ENCODE data around the gene GYS1. TPM values are rescaled to one million over a fixed set of nuclear protein-coding genes. Genes with fewer than 3 reads are reported as not detected.

The GYS1 gene
- polyA plus RNA-seq, 1 donor from 2014 or later: 12.9 TPM

- TF ChIP-seq MXI1 (conservative IDR thresholded peaks at IDR 0.05; ENCODE audit: poor library complexity, severe bottlenecking) (no peak), REST (IDR thresholded peaks at IDR 0.05; ENCODE audit: borderline replicate concordance) (no peak), EZH2 (IDR thresholded peaks at IDR 0.05; ENCODE audit: borderline replicate concordance, insufficient read depth, low read length, poor library complexity, severe bottlenecking) (no peak), POLR2AphosphoS5 (IDR thresholded peaks at IDR 0.05) (no peak), RAD21 (conservative IDR thresholded peaks at IDR 0.05) (no peak), CTCF (IDR thresholded peaks at IDR 0.05; ENCODE audit: poor library complexity, severe bottlenecking) (no peak), SMC3 (conservative IDR thresholded peaks at IDR 0.05; ENCODE audit: poor library complexity) (no peak)
- Histone ChIP-seq H2AFZ (ENCODE audit: low read depth, low read length) (no peak overlapping the region), H3K27ac (ENCODE audit: low read length) (no peak overlapping the region), H3K36me3 (ENCODE audit: insufficient read depth, low read length) (no peaks in the 10 kb centered on the region), H3K9ac (ENCODE audit: low read length) (no peak overlapping the region), H3F3A (ENCODE audit: insufficient read depth, low read length, poor library complexity, severe bottlenecking) (no peaks in the 10 kb centered on the region), H3K9me3 (ENCODE audit: low read length) (no peaks in the 10 kb centered on the region), H3K9me2 (ENCODE audit: insufficient read depth, low read length) (no peaks in the 10 kb centered on the region), H3K4me3 (ENCODE audit: low read length) (no peak overlapping the region), H3K79me2 (replicated peaks; ENCODE audit: insufficient read depth, low read length) (no peaks in the 10 kb centered on the region), H3K27me3 (ENCODE audit: insufficient read depth, low read depth, low read length) (no peaks in the 10 kb centered on the region), H3K4me2 (ENCODE audit: low read length) (no peak overlapping the region), H4K20me1 (ENCODE audit: insufficient read depth) (no peaks in the 10 kb centered on the region)
These were observed 17.3 kb upstream of the GYS1 start for GRCh38 chr19:49010453-49010852.

GRCh38 chr19:49009828-49010227 lies 16.7 kb upstream of the GYS1 start:
- TF ChIP-seq TAF1 (IDR thresholded peaks at IDR 0.05; ENCODE audit: low read depth): no peak
- no peak for TF ChIP-seq REST (IDR thresholded peaks at IDR 0.05; ENCODE audit: borderline replicate concordance)
- H3K36me3 ChIP-seq (ENCODE audit: insufficient read depth, low read length): no peaks in the 10 kb centered on the region
- no peaks in the 10 kb centered on the region for H3K9me3 ChIP-seq (ENCODE audit: low read length)
- no peaks in the 10 kb centered on the region for H3F3A ChIP-seq (ENCODE audit: insufficient read depth, low read length, poor library complexity, severe bottlenecking)
- no peaks in the 10 kb centered on the region for H3K27me3 ChIP-seq (ENCODE audit: insufficient read depth, low read depth, low read length)
- no peak overlapping the region for H2AFZ ChIP-seq (ENCODE audit: low read depth, low read length)
- no peaks in the 10 kb centered on the region for H3K9me2 ChIP-seq (ENCODE audit: insufficient read depth, low read length)
- H3K27ac ChIP-seq (ENCODE audit: low read length): no peak overlapping the region
- no peak overlapping the region for H3K4me3 ChIP-seq (ENCODE audit: low read length)
- H3K4me2 ChIP-seq (ENCODE audit: low read length): no peak overlapping the region
- H4K20me1 ChIP-seq (ENCODE audit: insufficient read depth): no peaks in the 10 kb centered on the region
- H3K79me2 ChIP-seq (replicated peaks; ENCODE audit: insufficient read depth, low read length): no peaks in the 10 kb centered on the region
- H3K9ac ChIP-seq (ENCODE audit: low read length): no peak overlapping the region
